ENCODE measurements around the gene LIN28B.
"Not testable (repeated sequence)": the region's sequence is repeated elsewhere in the genome, so short reads cannot be mapped to it uniquely, and the experiment has no call there.

Gene LIN28B

GRCh38 chr6:104957301-104958177, 632 bp downstream of the LIN28B start:
- DNase-seq = no peak

GRCh38 chr6:104958178-104959025, 1.5 kb downstream of the LIN28B start:
- DNase-seq = peak; percentile 14

- DNase-seq = no peak
These were observed 2.3 kb downstream of the LIN28B start for GRCh38 chr6:104959026-104959858.

GRCh38 chr6:104969108-104969507, 12.2 kb downstream of the LIN28B start:
- DNase-seq = no peak

GRCh38 chr6:104969785-104970581, 13.1 kb downstream of the LIN28B start:
- DNase-seq = peak; percentile 33

- no peak for DNase-seq
These were observed 16.5 kb downstream of the LIN28B start for GRCh38 chr6:104973404-104973803.

- no peak for DNase-seq
These were observed 26.4 kb downstream of the LIN28B start for GRCh38 chr6:104983296-104983695.

GRCh38 chr6:104983776-104984175, 26.9 kb downstream of the LIN28B start:
- no peak for DNase-seq

- DNase-seq = no peak
These were observed 27.9 kb downstream of the LIN28B start for GRCh38 chr6:104984831-104985230.

GRCh38 chr6:104985875-104986274, 29.0 kb downstream of the LIN28B start:
- DNase-seq = not testable (repeated sequence)

GRCh38 chr6:104986625-104987024, 29.7 kb downstream of the LIN28B start:
- DNase-seq = no peak

GRCh38 chr6:104987218-104987617, 30.3 kb downstream of the LIN28B start:
- no peak for DNase-seq

GRCh38 chr6:104990085-104990484, 33.2 kb downstream of the LIN28B start:
- DNase-seq = no peak

- DNase-seq = not testable (repeated sequence)
These were observed 34.2 kb downstream of the LIN28B start for GRCh38 chr6:104991062-104991461.

- not testable (repeated sequence) for DNase-seq
These were observed 36.7 kb downstream of the LIN28B start for GRCh38 chr6:104993576-104993975.

- peak; percentile 72 for DNase-seq
These were observed 39.2 kb downstream of the LIN28B start for GRCh38 chr6:104995989-104996617.

GRCh38 chr6:105001063-105001462, 44.2 kb downstream of the LIN28B start:
- no peak for DNase-seq

GRCh38 chr6:105001906-105002305, 45.0 kb downstream of the LIN28B start:
- DNase-seq = no peak

- DNase-seq = no peak
These were observed 48.5 kb downstream of the LIN28B start for GRCh38 chr6:105005451-105005850.

GRCh38 chr6:105013459-105013858, 56.6 kb downstream of the LIN28B start:
- DNase-seq = not testable (repeated sequence)

- no peak for DNase-seq
These were observed 57.5 kb downstream of the LIN28B start for GRCh38 chr6:105014448-105014847.
